GM23248 (cell line): Measurements from ENCODE around the gene MASP1. TPM values are rescaled to one million over a fixed set of nuclear protein-coding genes. Genes with fewer than 3 reads are reported as not detected.

Experiments
- DNase-seq: peaks from one replicate; pipeline ENCODE4 v3.0.0-alpha.2; 2015
- H2AFZ ChIP-seq: fragments of 200-600 bp; sonication (generic); 2 replicates; pipeline ENCODE4 v1.6.1; 2016; ENCODE audit warnings: antibody characterized with exemption
- H3F3A ChIP-seq: fragments of 200-600 bp; sonication (generic); 2 replicates; pipeline ENCODE4 v1.6.1; 2016; ENCODE audit warnings: mild to moderate bottlenecking, antibody characterized with exemption, mixed run types; ENCODE audit not compliant: insufficient read depth
- H3K27ac ChIP-seq: fragments of 200-600 bp; sonication (generic); 2 replicates; pipeline ENCODE4 v1.5.1; 2016; ENCODE audit warnings: mild to moderate bottlenecking
- H3K27me3 ChIP-seq: fragments of 200-600 bp; sonication (generic); replicated peaks from 2 replicates; pipeline ENCODE4 v1.6.1; 2016; ENCODE audit warnings: mild to moderate bottlenecking; ENCODE audit not compliant: insufficient read depth
- H3K36me3 ChIP-seq: fragments of 200-600 bp; sonication (generic); 2 replicates; pipeline ENCODE4 v1.6.1; 2016; ENCODE audit warnings: low read depth, mild to moderate bottlenecking
- H3K4me1 ChIP-seq: fragments of 200-600 bp; sonication (generic); 2 replicates; pipeline ENCODE4 v1.6.1; 2016; ENCODE audit warnings: mild to moderate bottlenecking; ENCODE audit not compliant: insufficient read depth
- H3K4me2 ChIP-seq: fragments of 200-600 bp; sonication (generic); one replicate; pipeline ENCODE4 v1.6.1; 2016; ENCODE audit warnings: mild to moderate bottlenecking; ENCODE audit not compliant: unreplicated experiment
- H3K4me3 ChIP-seq: fragments of 200-600 bp; sonication (generic); 2 replicates; pipeline ENCODE4 v1.5.1; 2016; ENCODE audit warnings: mild to moderate bottlenecking
- H3K79me2 ChIP-seq: fragments of 200-600 bp; sonication (generic); 2 replicates; pipeline ENCODE4 v1.6.1; 2016; ENCODE audit warnings: mild to moderate bottlenecking; ENCODE audit not compliant: insufficient read depth
- H3K9ac ChIP-seq: fragments of 200-600 bp; sonication (generic); 2 replicates; pipeline ENCODE4 v1.6.1; 2016; ENCODE audit warnings: mild to moderate bottlenecking
- H3K9me2 ChIP-seq: fragments of 200-600 bp; sonication (generic); 2 replicates; pipeline ENCODE4 v1.6.1; 2016; ENCODE audit warnings: mixed run types, mild to moderate bottlenecking, moderate library complexity; ENCODE audit not compliant: insufficient read depth
- H3K9me3 ChIP-seq: fragments of 200-600 bp; sonication (generic); one replicate; pipeline ENCODE4 v1.6.1; 2017; ENCODE audit warnings: low read depth
- H4K20me1 ChIP-seq: fragments of 200-600 bp; sonication (generic); 2 replicates; pipeline ENCODE4 v1.6.0; 2016; ENCODE audit not compliant: insufficient read depth
- EZH2 ChIP-seq: fragments of 200-600 bp; sonication (generic); IDR thresholded peaks from 2 replicates; pipeline ENCODE4 v1.6.1; 2018; ENCODE audit warnings: antibody characterized with exemption, mild to moderate bottlenecking; ENCODE audit not compliant: insufficient read depth, poor library complexity, severe bottlenecking
- EZH2phosphoT487 ChIP-seq: fragments of 200-600 bp; sonication (generic); IDR thresholded peaks from 2 replicates; pipeline ENCODE4 v1.6.1; 2018; ENCODE audit warnings: antibody characterized with exemption, moderate library complexity, mild to moderate bottlenecking, low read depth; ENCODE audit not compliant: insufficient read depth
- WGBS, 2 experiments: methylation state at CpG; one replicate each; pipeline ENCODE4 v1.1.6; 2015 to 2017; ENCODE audit warnings: low lambda C conversion rate in 2 of 2, low coverage in 1 of 2; ENCODE audit errors: missing lambda C conversion rate in 2 of 2; 5-methylcytosine and 5-hydroxymethylcytosine counted together
- in situ Hi-C: fragments of 300-500 bp; cut with MboI; formaldehyde crosslinking; loops from 2 replicates; pipeline ENCODE4 v1.15.0; 2020
- polyA plus RNA-seq: library from polyadenylated mRNA; unstranded; fragments of >200 nt; fragmentation: Nextera tagmentation; extraction: Ambion mirVana; gene quantifications from 2 replicates; pipeline ENCODE4 v1.2.1, GENCODE V29; 2016
- total RNA-seq: library from RNA; depleted of rRNA; stranded (reverse); fragments of >200 nt; shearing (Covaris generic); gene quantifications from 2 replicates; pipeline ENCODE4 v1.2.3, GENCODE V29; 2014

The MASP1 gene
- total and polyA plus RNA-seq, 2 experiments from 2014 or later, result 32.8 to 52.3 TPM

- Histone ChIP-seq H3K4me2 (no peak overlapping the region), H3K4me3 (no peak overlapping the region), H2AFZ (no peak overlapping the region), H3K9me2 (peaks cover 3% of the 10 kb centered on the region; the same call in 1 of the 2 replicates), H3F3A (peaks cover 4% of the 10 kb centered on the region), H3K4me1 (peaks cover 3% of the 10 kb centered on the region; the same call in 1 of the 2 replicates), H3K9me3 (peaks cover 3% of the 10 kb centered on the region), H4K20me1 (no peaks in the 10 kb centered on the region), H3K9ac (no peak overlapping the region), H3K36me3 (no peaks in the 10 kb centered on the region), H3K27me3 (no peaks in the 10 kb centered on the region), H3K79me2 (no peaks in the 10 kb centered on the region), H3K27ac (no peak overlapping the region)
- DNase-seq, result no peak
- WGBS, 2 experiments, result 81 to 83% methylated on average over 7 of the region's 7 CpGs
- TF ChIP-seq EZH2phosphoT487 (no peak), EZH2 (no peak)
- in situ Hi-C loops, result loop anchor here (25.0 kb wide), 1 partner anchor 469 kb away; the partner anchor contains the start of gene ADIPOQ
Measured at GRCh38 chr3:187305881-187306280, 14.3 kb upstream of the MASP1 start.

GRCh38 chr3:187299611-187300010 lies 8.1 kb upstream of the MASP1 start:
- Histone ChIP-seq H3K4me1 (peaks cover 23% of the 10 kb centered on the region), H3K9ac (no peak overlapping the region), H3K9me2 (no peaks in the 10 kb centered on the region), H3K4me3 (no peak overlapping the region), H3F3A (peaks cover 15% of the 10 kb centered on the region; the same call in 1 of the 2 replicates), H3K9me3 (no peaks in the 10 kb centered on the region), H3K36me3 (no peaks in the 10 kb centered on the region), H2AFZ (no peak overlapping the region), H3K27ac (no peak overlapping the region), H4K20me1 (no peaks in the 10 kb centered on the region), H3K27me3 (no peaks in the 10 kb centered on the region), H3K79me2 (no peaks in the 10 kb centered on the region), H3K4me2 (no peak overlapping the region)
- TF ChIP-seq EZH2 (no peak), EZH2phosphoT487 (no peak)
- in situ Hi-C loops, result loop anchor here (25.0 kb wide), 1 partner anchor 462 kb away; the partner anchor contains the start of gene ADIPOQ
- DNase-seq, result no peak
- 93 to 94% methylated on average over 4 of the region's 4 CpGs for WGBS, 2 experiments

GRCh38 chr3:187296911-187297310 lies 5.4 kb upstream of the MASP1 start:
- in situ Hi-C loops, result no loop called here
- no peak for DNase-seq
- Histone ChIP-seq H3K4me2 (no peak overlapping the region), H3K4me3 (no peak overlapping the region), H3F3A (peaks cover 39% of the 10 kb centered on the region), H3K36me3 (no peaks in the 10 kb centered on the region), H2AFZ (no peak overlapping the region), H3K4me1 (peaks cover 49% of the 10 kb centered on the region), H3K27me3 (no peaks in the 10 kb centered on the region), H3K9me2 (no peaks in the 10 kb centered on the region), H4K20me1 (no peaks in the 10 kb centered on the region), H3K9ac (no peak overlapping the region), H3K27ac (no peak overlapping the region), H3K9me3 (no peaks in the 10 kb centered on the region), H3K79me2 (no peaks in the 10 kb centered on the region)
- 83 to 93% methylated on average over 2 of the region's 2 CpGs for WGBS, 2 experiments
- TF ChIP-seq EZH2, result no peak

GRCh38 chr3:187296058-187296457 lies 4.5 kb upstream of the MASP1 start:
- no peak overlapping the region for H3K27ac ChIP-seq
- no peaks in the 10 kb centered on the region for H3K36me3 ChIP-seq
- H2AFZ ChIP-seq, result no peak overlapping the region
- DNase-seq, result peak; percentile 78
- peaks cover 50% of the 10 kb centered on the region for H3K4me1 ChIP-seq
- H3K9ac ChIP-seq, result no peak overlapping the region
- TF ChIP-seq EZH2 (no peak), EZH2phosphoT487 (no peak)
- peaks cover 42% of the 10 kb centered on the region for H3F3A ChIP-seq
- H3K9me2 ChIP-seq, result no peaks in the 10 kb centered on the region
- no peaks in the 10 kb centered on the region for H3K27me3 ChIP-seq
- 10 to 12% methylated on average over 3 of the region's 3 CpGs for WGBS, 2 experiments
- no peaks in the 10 kb centered on the region for H4K20me1 ChIP-seq
- no peaks in the 10 kb centered on the region for H3K79me2 ChIP-seq
- H3K9me3 ChIP-seq, result no peaks in the 10 kb centered on the region
- peak overlapping the region; percentile 36 for H3K4me2 ChIP-seq
- in situ Hi-C loops, result no loop called here
- no peak overlapping the region; the same call in 1 of the 2 replicates for H3K4me3 ChIP-seq
